SK-MEL-5 (cell line): ENCODE measurements around the gene UBAC1. TPM values are rescaled to one million over a fixed set of nuclear protein-coding genes. Genes with fewer than 3 reads are reported as not detected.

Experiments used
- DNase-seq: peaks from one replicate; pipeline ENCODE4 v3.0.0-alpha.2; 2016; ENCODE audit warnings: low read depth, low spot score
- in situ Hi-C: cut with HindIII; loops from 2 replicates; pipeline ENCODE4 v1.10.0; 2016; ENCODE audit warnings: low sequenced_read_pairs, high pct_unique_total_duplicates, low pct_unique_long_range_greater_than_20kb
- total RNA-seq: library from RNA; depleted of rRNA; stranded (reverse); fragments of >200 nt; shearing (Covaris generic); gene quantifications from 2 replicates; pipeline ENCODE4 v1.2.3, GENCODE V29; 2014

UBAC1 gene
- total RNA-seq, 1 experiment from 2014 or later = 53.4 TPM

DNA sequence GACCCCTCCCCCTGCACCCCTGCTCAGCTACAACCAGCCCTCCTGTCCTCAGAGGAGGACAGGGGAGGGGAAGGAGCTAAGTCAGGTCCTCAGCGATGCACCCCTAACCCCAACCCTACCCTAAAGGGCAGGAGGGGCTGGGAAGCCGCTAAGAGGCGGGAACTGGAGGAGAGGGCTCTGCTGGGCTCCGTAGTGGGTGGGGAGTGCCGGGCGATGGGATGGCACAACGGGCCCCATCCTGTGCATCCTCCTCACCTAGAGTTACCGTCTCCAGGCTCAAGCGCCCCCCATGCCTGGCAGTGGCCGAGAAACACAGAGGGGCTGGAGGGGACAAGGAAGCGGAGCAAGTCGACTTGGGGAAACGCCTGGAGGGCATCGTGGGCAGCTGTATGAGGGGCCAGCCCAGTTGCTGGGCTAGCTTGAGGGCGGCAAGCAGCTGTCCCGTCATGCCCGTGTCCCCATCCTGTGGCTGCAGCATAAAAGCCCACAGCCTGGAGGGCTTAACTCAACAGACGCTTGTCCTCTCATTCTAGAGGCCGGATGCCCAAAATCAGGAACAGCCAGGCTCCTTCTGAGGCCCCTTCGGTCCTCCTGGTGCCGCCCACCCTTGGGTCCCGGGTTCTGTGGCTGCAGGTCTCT is 23.0 kb upstream of the UBAC1 start:
- DNase-seq = no peak
- in situ Hi-C loops = no loop called here

- in situ Hi-C loops = no loop called here
- no peak for DNase-seq
Observed at GRCh38 chr9:135983208-135984071, 22.3 kb upstream of the UBAC1 start.

DNA sequence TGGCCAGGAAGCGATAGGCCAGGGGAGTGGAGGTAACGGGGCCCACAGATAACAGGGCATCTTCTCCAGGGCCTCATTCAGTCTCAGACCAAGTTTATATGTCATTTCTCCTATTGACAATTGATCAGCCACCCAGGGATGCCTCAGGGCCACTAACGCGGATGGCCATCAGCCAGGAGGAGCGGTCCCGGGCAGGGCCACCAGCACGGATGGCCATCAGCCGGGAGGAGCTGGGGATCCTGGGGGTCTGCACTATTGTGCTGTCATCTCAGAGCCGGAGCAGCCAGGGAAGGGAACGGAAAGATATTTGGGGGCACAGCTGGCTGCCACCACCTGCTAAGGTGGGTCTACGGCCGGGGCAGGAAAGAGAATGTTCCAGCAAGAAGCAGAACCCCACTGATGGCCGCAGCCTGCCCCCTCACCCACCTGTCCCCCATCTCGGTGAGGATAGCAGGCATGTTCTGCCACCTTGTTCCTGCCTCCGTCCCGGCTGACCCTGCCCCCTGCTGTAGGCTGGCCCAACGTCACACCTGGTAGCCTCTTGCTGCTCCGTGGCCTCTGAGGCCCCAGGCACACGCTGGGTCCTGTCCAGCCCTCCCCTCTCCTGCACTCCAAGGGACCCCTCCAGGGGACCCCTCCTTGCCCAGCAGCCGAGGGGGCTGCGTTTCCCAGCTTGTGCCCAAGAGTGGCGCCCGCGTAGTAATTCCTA is 21.5 kb upstream of the UBAC1 start:
- in situ Hi-C loops = no loop called here
- DNase-seq = no peak

GRCh38 chr9:135980926-135981630 is 19.9 kb upstream of the UBAC1 start:
- no peak for DNase-seq
- in situ Hi-C loops = no loop called here

GRCh38 chr9:135979547-135980166 is 18.5 kb upstream of the UBAC1 start:
- in situ Hi-C loops = no loop called here
- no peak for DNase-seq

DNA sequence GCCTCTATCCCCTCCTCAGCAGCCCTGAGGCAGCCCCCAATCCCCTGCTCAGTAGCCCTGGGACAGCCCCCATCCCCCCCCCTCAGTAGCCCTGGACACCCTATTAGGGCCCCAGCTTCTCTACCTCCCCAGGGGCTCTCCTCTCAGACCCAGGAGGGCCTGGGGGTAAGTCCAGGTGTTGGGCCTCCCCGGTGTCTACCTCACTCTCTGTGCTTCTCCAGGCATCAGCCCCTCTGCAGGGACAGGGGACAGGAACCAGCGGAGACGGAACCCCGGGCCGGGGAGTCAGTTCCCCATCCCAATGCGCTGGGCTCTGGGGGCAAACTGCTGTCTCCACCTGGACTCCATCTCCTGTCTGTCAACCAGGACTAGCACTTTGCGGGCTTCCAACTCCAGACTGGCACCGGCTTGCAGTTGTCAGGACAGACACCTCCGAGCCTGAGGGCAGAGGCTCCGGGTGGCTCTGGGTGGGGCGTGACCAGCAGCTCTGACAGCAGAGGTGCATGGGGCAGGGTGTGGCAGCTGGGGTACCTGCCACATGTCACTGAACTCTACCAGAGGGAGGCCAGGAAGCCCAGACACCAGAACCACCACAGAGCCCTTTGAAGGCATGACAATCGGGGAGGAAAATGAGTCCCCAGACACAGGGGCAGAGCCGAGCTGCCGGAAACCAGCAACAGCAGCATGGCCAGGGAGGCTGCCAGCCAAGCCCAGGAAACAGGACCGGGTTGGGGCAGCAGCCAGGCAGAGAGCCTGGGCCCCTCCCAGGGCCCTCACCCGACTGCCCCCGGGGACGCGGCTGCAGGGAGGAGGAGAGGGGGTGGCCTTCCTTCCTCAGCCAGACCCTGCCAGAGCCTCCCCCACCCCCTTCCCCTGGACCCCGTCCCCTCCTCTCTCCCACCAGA is 17.7 kb upstream of the UBAC1 start:
- DNase-seq = no peak
- in situ Hi-C loops = no loop called here

DNA sequence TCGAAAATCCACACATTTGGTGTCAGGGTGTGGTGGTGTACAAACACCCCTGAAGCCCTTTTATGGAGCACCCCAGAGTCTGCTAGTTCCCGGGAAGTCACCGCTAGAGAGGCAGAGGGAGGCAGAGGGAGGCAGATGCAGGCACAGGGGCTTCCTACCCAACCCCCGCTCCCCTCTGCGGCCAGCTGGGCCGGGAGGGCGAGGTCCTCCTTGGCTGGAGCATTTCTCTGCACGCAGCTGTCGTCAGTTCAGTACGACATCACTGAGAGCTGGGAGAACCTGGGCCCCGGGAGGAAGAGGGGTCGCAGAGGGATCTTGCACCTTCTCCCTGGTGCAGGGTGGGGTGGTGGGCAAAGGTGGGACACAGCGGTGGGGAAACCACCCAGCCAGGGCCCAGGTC is 15.8 kb upstream of the UBAC1 start:
- DNase-seq = no peak
- in situ Hi-C loops = no loop called here

- in situ Hi-C loops = no loop called here
- no peak for DNase-seq
Observed at GRCh38 chr9:135976531-135976930, 15.4 kb upstream of the UBAC1 start.

DNA sequence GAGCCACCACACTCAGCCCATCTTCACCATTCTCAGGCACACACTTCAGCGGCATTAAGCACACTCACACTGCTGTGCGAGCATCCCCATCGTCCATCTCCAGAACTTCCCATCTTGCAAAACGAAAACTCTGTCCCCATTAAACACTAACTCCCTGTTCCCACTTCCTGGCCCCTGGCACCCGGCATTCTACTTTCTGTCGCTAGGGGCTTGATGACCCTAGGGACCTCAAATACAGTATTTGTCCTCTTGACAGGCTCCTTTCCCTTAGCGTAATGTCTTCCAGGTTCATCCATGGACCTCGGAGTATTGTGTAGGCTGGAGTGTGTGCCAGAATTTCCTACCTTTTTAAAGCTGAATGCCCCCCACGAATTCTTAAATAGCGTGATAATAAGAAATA is 14.7 kb upstream of the UBAC1 start:
- in situ Hi-C loops = no loop called here

DNA sequence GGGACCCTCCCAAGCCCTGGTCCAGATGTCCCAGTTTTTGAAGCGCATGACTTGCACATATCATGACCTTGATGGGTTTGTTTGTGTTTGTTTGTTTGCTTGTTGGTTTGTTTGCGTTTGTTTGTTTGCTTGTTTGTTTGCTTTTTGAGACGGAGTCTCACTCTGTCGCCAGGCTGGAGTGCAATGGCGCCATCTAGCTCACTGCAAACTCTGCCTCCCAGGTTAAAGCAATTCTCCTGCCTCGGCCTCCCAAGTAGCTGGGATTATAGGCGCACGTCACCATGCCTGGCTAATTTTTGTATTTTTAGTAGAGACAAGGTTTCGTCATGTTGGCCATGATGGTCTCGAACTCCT is 13.0 kb upstream of the UBAC1 start:
- in situ Hi-C loops = no loop called here
- DNase-seq = no peak

More for the DNA sequence above, 14.7 kb upstream of the UBAC1 start:
- no peak for DNase-seq

DNA sequence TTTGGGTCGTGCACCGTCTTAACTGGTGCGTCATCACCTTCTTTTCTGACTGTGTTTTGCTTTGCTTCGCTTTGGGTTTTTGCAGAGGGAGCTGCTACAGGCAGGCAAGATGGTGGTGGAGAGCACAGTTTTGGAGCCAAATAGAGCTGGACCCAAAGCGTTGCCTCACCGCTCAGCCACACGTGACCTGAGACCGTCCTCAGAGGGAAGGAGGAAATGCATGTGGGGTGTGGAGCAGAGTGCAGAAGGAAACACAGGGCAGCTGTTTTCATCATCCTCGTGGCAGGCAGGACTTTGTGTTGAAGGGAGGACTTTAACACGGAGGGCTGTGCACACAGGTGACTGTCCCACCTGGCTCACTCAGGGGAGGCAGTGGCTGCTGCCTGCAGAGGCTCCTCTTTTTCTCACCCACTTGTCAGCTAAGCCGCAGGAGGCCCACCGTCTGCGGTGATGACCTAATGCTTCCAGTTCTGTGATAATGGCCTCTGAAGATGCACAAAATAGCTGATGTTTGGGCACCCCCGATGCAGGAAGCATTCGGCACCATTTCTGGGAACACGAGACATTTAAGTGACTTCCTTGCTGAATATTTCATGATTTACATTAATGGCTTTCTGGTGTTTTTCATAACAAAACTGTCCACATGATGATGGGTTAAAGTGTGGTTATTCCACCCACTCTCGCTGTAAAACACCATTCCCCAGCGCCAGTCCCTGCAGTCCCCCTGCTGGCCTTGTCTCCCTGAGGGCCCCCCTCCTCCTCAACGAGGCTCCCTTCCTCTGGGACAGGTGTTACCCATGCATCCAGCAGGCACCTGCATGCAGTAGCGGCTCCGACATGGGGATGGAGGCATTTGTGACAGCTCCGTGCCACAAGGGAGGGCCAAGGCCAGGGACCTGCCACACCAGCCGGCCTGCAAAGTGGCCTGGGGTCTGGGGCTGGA is 12.4 kb upstream of the UBAC1 start:
- DNase-seq = no peak
- in situ Hi-C loops = no loop called here

GRCh38 chr9:135971892-135972291 is 10.7 kb upstream of the UBAC1 start:
- in situ Hi-C loops = no loop called here
- no peak for DNase-seq

DNA sequence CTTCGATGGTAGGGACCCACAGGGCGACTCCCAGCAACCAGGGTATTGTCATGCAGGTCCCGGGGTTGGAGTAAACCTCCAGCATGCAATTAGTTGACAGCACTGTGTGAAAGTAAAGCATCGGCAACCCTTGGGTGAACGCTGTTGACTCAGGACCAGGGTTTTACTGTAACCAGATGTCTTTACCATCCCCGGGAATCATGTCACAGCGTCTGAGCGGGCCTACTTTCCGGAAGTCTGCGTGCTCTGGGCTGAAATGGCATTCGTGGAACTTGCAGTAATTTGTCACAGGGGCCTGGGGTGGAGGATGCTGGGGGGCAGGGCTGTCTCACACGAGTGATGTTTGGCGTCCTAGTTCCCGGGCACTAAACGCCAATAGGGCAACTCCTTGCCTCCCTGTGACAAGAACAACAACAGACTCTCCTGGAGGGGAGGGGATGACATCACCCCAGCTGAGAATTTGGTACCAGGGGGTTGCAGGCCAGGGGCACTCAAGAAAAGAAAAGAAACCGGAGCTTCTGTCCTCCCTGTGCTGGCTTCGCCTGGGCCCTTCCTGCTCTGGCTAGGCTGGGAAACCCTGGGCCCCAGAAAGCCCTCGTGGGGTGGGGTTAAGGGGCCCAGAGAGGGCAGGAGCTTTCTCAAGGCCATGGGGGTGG is 10.1 kb upstream of the UBAC1 start:
- no peak for DNase-seq
- in situ Hi-C loops = no loop called here

DNA sequence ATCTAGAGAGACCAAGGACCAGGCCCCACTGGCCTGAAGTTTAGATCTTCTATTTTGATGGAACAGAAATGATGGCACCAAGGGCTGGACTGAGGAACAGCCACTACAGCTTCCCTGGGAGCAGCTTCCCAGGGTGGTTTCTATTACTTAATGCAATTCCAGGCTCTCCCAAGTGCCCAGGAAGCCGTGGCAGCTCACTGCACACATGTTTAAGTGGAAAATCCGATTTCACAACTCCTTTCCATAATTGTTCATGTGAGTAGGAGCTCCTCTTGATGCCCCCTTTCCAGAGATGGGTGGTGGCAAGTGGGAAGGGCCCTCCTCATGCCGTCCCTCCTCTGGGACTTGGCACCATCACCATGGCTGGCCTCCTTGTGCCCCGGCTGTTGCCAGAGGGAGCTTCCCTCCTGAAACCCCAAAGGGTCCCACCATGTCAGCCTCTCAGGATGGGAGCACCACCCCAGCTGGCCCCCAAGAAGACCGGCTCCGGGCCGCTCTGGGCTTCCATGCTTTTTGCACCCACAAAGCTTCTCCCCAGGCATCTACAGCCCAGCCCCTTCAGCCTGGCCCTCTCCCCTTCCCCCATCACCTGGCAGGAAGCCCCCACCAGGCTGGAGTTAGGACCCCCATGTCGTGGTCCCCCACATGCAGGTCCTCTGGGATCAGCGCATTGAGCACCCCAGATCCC is 9.1 kb upstream of the UBAC1 start:
- in situ Hi-C loops = no loop called here
- DNase-seq = no peak
